Dendritic cell treated with granulocyte-macrophage colony-stimulating factor and Interleukin-4, amounts not matched to agents 40 ng/mL and 50 ng/mL, for 4 days (primary cell): ENCODE data around the gene PPP1R3F.

Experiments used
- H3K27ac Mint-ChIP-seq: one replicate; pipeline ENCODE4 v1.8.0; 2022; ENCODE audit warnings: mild to moderate bottlenecking, mixed read lengths
- H3K27me3 Mint-ChIP-seq: one replicate; pipeline ENCODE4 v1.8.0; 2022; ENCODE audit warnings: mild to moderate bottlenecking, mixed read lengths
- H3K36me3 Mint-ChIP-seq: one replicate; pipeline ENCODE4 v1.8.0; 2022; ENCODE audit warnings: low read depth, mixed read lengths
- H3K4me1 Mint-ChIP-seq: one replicate; pipeline ENCODE4 v1.8.0; 2022; ENCODE audit warnings: low read depth, mixed read lengths
- H3K4me3 Mint-ChIP-seq: one replicate; pipeline ENCODE4 v1.8.0; 2022; ENCODE audit warnings: mild to moderate bottlenecking, moderate library complexity, mixed read lengths
- H3K9me3 Mint-ChIP-seq: one replicate; pipeline ENCODE4 v1.8.0; 2022; ENCODE audit warnings: mixed read lengths
- intact Hi-C: fragments of 100-400 bp; cut with micrococcal nuclease; formaldehyde crosslinking; loops from one replicate; pipeline ENCODE4 v1.15.0; 2022

Gene PPP1R3F, protein sequence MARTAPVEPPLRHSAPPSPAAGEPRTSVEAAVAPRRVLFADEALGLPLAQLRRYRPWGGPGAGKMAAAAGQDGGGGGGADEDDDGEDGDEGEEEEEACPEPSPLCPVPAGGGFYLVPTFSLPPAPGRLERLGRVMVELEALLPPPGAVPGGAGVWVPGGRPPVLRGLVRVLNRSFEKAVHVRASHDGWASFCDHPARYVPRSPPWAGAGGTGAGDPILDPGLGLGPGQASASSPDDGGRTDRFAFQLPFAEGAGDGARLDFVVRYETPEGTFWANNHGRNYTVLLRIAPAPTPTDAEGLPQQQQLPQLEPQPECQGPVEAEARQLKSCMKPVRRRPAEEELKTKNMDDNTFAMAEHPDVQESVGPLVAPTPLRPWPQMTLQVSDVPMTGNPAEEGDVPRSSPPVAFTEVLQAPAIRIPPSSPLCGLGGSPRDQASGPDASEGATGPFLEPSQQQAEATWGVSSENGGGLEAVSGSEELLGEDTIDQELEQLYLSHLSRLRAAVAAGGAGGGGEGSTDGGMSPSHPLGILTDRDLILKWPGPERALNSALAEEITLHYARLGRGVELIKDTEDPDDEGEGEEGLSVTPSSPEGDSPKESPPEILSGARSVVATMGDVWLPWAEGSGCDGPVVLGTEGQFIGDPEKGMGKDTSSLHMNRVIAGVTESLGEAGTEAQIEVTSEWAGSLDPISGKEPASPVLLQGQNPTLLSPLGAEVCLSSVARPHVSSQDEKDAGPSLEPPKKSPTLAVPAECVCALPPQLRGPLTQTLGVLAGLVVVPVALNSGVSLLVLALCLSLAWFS

DNA sequence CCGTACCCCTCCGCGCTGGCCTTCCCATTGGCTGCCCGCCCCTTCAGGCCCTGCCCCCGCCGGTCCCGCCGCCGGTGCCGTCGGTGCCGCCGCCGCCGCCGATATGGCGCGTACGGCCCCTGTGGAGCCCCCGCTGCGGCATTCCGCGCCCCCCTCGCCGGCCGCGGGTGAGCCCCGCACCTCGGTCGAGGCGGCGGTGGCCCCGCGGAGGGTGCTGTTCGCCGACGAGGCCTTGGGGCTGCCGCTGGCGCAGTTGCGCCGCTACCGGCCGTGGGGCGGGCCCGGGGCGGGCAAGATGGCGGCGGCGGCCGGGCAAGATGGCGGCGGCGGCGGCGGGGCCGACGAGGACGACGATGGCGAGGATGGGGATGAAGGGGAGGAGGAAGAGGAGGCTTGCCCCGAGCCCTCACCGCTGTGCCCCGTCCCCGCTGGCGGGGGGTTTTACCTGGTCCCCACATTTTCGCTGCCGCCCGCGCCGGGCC, at the start of gene PPP1R3F:
TSS of gene PPP1R3F (plus strand) at position 27 of the 482 bp plus-strand sequence. CDS start at position 104, 77 bp downstream.
- Mint-ChIP-seq H3K27me3 (no peaks in the 10 kb centered on the region), H3K4me3 (peak within 1 kb of the TSS; percentile 83), H3K36me3 (peaks cover 29% of the 10 kb centered on the region), H3K4me1 (peaks cover 45% of the 10 kb centered on the region), H3K9me3 (no peaks in the 10 kb centered on the region), H3K27ac (peak within 1 kb of the TSS; percentile 99)
- intact Hi-C loops: loop anchor here (2.0 kb wide), 3 partner anchors 39 to 79 kb away; partner anchors contain the start of gene SYP

DNA sequence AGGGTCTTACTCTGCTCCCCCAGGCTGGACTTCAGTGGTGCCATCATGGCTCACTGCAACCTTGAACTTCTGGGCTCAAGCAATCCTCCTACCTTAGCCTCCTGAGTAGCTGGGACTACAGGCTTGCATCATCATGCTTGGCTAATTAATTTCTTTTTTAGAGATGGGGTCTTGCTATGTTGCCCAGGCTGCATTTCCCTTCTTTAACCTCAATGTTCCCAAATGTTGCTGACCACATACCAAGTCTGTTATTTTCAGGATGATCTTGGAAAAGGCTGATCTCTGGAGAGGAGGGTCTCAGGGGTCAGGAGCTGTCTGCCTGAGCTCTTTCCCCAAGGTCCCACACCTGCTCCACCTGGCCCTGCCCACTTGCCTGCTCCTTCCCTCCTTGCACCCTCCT, 49.5 kb upstream of the PPP1R3F start:
- no peaks in the 10 kb centered on the region for H3K9me3 Mint-ChIP-seq
- H3K4me3 Mint-ChIP-seq: no peak overlapping the region
- intact Hi-C loops: no loop called here
- H3K27me3 Mint-ChIP-seq: peaks cover 12% of the 10 kb centered on the region
- H3K4me1 Mint-ChIP-seq: peaks cover 8% of the 10 kb centered on the region
- H3K36me3 Mint-ChIP-seq: no peaks in the 10 kb centered on the region
- no peak overlapping the region for H3K27ac Mint-ChIP-seq

DNA sequence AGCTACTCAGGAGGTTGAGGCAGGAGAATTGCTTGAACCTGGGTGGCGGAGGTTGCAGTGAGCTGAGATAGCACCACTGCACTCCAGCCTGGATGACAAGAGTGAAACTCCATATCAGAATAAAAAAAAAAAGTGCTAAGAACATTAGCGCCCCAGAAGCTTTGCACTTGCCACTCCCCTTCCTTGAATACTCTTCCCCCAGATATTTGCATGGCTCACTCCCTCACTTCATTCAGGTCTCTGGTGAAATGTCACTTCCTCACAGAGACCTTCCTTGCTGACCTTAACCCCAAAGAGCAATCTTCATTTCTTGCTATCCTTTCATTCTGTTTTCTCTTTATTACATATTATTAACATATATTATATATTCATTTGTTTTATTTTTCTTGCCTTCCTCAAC, 47.7 kb upstream of the PPP1R3F start:
- H3K4me3 Mint-ChIP-seq: no peak overlapping the region
- no peaks in the 10 kb centered on the region for H3K36me3 Mint-ChIP-seq
- no peak overlapping the region for H3K27ac Mint-ChIP-seq
- no peaks in the 10 kb centered on the region for H3K9me3 Mint-ChIP-seq
- H3K4me1 Mint-ChIP-seq: peaks cover 8% of the 10 kb centered on the region
- intact Hi-C loops: no loop called here
- peaks cover 24% of the 10 kb centered on the region for H3K27me3 Mint-ChIP-seq

DNA sequence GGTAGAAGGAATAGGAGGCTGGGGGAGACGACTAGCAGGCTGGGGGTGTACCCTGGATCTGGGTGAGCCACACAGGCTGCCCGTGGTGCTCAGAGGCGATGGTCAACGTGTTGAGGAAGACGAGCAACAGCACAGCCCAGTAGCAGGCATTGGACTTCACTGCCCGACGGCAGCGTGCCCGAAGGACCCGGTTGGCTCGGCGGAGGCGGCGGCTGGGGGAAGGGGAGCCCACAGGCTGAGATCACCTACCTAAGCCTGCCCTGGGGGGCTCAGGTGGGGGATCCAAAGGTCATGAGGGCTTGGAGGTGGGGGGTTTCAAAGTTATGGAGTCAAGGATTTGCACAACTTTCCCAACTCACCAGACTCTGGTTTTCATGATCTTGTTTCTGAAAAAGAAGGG, 43.7 kb upstream of the PPP1R3F start:
- Mint-ChIP-seq H3K27ac (no peak overlapping the region), H3K4me1 (peaks cover 12% of the 10 kb centered on the region), H3K36me3 (no peaks in the 10 kb centered on the region), H3K27me3 (peaks cover 28% of the 10 kb centered on the region), H3K4me3 (no peak overlapping the region), H3K9me3 (no peaks in the 10 kb centered on the region)
- intact Hi-C loops: no loop called here

DNA sequence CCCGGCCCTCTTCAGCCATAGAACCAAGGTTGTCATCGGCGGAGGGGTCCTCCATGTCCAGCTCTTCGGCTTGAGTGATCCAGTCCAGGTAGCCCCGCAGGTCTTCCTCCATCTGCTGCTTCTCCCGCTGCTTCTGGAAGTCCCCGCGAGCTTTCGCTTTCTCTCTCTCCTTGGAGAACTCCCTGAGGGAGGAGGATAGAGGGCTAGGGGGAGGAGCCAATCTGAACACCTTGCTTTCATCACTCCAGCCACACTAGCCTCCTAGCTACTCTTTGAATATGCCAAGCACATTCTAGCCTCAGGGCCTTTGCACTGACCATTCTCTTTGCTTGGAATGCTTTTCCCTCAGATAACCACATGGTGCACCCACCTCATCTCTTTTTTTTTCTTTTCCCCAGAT, 42.6 kb upstream of the PPP1R3F start:
- peaks cover 24% of the 10 kb centered on the region for H3K27me3 Mint-ChIP-seq
- H3K4me1 Mint-ChIP-seq: peaks cover 22% of the 10 kb centered on the region

DNA sequence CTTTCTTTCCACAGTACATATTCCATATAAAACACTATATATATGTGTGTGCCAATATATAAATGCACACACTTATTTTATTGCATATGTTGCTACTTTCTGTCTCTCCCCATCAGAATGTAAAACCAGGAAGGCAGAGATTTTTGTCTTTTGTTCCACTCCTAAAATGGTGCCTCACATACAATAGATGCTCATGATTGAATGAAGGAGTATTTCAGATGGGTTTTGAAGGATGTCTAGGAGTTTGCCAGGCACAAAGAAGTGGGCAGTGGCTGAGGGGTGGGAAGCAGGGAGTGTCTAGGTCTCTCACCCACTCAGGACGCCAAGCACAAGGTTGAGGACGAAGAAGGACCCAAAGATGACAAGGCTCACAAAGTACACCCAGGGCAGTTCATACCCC, 41.9 kb upstream of the PPP1R3F start:
- intact Hi-C loops: no loop called here
- Mint-ChIP-seq H3K9me3 (no peaks in the 10 kb centered on the region), H3K27ac (no peak overlapping the region), H3K27me3 (peaks cover 24% of the 10 kb centered on the region), H3K4me1 (peaks cover 24% of the 10 kb centered on the region), H3K4me3 (no peak overlapping the region), H3K36me3 (no peaks in the 10 kb centered on the region)

More for the DNA sequence above, 42.6 kb upstream of the PPP1R3F start:
- H3K9me3 Mint-ChIP-seq: no peaks in the 10 kb centered on the region
- H3K27ac Mint-ChIP-seq: no peak overlapping the region
- no peak overlapping the region for H3K4me3 Mint-ChIP-seq
- intact Hi-C loops: no loop called here
- H3K36me3 Mint-ChIP-seq: no peaks in the 10 kb centered on the region

DNA sequence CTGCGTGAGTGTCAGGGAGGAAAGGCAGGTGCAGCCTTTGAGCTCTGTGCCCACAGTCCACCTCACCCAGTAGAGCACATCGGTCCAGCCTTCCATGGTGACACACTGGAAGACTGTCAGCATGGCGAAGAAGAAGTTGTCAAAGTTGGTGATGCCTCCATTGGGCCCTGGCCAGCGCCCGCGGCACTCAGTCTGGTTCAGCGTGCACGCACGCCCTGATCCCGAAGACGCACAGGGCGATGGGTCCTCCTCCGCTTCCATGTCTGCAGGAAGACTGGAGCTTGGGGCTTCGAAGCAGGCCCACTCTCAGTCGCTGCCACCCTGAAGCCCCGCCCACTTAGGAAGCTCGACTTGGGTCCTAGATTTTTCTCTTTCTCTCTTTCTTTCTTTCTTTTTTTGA, 41.4 kb upstream of the PPP1R3F start:
- H3K27me3 Mint-ChIP-seq: peaks cover 23% of the 10 kb centered on the region
- H3K27ac Mint-ChIP-seq: no peak overlapping the region

DNA sequence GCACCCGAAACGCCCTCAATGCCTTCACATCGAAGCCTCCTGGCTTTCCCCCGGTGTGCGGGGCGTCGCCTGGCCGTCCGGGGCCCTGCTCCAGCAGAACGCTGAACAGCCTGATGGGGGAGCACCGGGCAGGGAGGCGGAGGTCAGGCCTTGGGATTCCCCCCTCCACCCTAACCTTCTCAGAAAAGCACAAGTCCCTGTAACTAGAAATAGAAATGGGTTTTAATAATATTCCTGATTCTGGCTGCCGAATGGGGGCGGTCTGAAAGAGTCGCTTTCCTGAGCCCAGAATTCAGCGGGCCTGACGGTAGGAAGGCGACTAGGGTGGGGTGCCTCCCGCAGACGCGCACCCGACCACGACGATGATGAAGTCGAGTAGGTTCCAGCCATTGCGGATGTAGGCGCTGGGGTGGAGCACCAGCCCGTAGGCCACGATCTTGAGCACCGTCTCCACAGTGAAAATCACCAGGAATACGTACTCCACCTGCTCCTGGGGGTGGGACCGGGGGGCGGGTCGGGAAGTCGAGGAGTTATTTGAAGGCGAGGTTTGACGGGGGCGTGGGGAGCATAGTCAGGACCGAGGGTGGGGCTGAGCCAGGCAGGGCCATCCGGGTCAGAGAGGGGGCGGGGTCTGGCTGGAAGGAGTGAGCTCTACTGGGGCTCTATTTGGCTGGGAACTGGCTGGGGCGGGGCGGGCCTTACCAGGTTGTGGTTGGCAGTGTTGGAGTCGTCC, 38.9 kb upstream of the PPP1R3F start:
- intact Hi-C loops: loop anchor here (2.0 kb wide), 1 partner anchor 38 kb away; the partner anchor contains the start of gene PPP1R3F
- H3K4me3 Mint-ChIP-seq: peak overlapping the region; percentile 72
- peak overlapping the region; percentile 87 for H3K27ac Mint-ChIP-seq
- H3K9me3 Mint-ChIP-seq: no peaks in the 10 kb centered on the region
- H3K36me3 Mint-ChIP-seq: peaks cover 6% of the 10 kb centered on the region
- H3K27me3 Mint-ChIP-seq: peaks cover 13% of the 10 kb centered on the region
- peaks cover 24% of the 10 kb centered on the region for H3K4me1 Mint-ChIP-seq

More for the DNA sequence above, 41.4 kb upstream of the PPP1R3F start:
- Mint-ChIP-seq H3K4me3 (no peak overlapping the region), H3K9me3 (no peaks in the 10 kb centered on the region), H3K36me3 (no peaks in the 10 kb centered on the region), H3K4me1 (peaks cover 24% of the 10 kb centered on the region)
- intact Hi-C loops: no loop called here

DNA sequence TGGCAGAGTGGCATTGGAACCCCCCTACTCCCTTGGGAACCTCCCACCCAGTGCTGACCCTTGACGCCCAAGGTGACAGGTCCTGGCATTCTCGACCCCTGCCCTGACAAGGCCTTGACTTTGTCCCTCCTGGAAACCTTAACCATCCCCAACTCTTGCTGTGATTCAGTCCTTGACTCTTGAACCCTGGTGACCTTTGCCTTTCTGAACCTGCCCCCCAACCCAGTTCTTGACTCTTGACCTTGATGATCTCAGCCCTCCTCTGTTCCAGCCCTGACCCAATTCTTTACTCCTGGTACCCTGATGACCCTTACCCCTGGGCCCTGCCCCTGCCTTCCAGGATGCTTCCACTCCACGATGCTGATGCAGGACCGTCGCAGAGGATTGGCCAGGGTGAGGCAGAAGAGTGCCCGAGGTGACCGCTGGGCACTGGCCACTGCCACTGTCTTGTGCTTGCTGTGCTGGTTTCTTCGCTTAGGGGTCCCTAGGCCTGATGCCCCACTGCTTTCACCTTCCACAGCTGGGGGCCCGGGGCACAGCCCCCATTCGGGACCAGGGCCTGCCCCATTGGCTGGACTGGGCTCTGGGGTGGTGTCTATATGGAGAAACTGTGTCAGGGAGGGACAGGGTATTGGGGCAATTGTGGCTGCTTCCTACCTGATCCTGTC, 38.1 kb upstream of the PPP1R3F start:
- Mint-ChIP-seq H3K4me1 (peaks cover 24% of the 10 kb centered on the region), H3K9me3 (no peaks in the 10 kb centered on the region), H3K27me3 (peaks cover 6% of the 10 kb centered on the region), H3K4me3 (peak overlapping the region; percentile 72), H3K27ac (peak overlapping the region; percentile 87), H3K36me3 (peaks cover 9% of the 10 kb centered on the region)
- intact Hi-C loops: loop anchor here (2.0 kb wide), 1 partner anchor 37 kb away; the partner anchor contains the start of gene PPP1R3F

DNA sequence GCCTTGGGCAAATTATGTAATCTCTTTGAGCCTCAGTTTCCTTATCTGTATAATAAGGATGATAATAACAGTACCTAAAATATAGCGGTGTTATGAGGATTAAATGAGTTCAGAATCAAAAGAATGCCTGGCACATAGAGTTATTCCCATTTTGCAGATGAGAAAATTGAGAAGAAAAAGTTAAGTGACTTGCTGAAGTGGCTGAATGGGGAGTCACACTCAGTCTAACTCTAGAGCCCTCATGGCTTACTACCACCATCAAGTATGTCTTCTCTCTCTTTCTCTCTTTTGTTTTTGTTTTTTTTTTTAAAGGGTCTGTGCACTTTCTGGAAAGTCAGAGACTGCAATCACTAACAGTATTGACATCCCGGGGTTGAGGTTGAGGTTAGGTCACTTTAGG, 37.1 kb upstream of the PPP1R3F start:
- Mint-ChIP-seq H3K9me3 (no peaks in the 10 kb centered on the region), H3K4me3 (no peak overlapping the region), H3K4me1 (peaks cover 34% of the 10 kb centered on the region), H3K27me3 (peaks cover 4% of the 10 kb centered on the region), H3K27ac (peak overlapping the region; percentile 30), H3K36me3 (peaks cover 9% of the 10 kb centered on the region)
- intact Hi-C loops: no loop called here

DNA sequence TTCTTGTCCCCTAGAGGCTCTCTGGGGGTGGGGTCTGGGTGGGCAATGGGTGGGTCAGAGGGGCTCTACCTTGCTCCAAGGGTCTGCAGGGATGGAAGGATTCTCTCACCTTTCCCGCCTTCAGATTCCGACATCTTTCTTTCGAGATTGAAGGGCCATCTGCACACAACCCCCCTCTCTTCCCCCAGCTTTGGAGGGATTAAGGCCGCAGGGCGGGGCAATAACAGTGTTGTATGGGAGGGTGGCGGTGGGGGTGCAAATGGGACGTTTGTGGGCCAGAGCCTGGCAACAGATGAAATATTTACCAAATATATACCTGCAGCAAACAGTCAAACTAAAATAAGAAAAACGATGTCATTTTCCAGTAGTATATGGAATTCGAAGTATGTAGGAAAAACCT, 36.4 kb upstream of the PPP1R3F start, which contains the start of gene CACNA1F:
TSS of gene CACNA1F (minus strand) at position 165 of the 400 bp plus-strand sequence. CDS start at position 134, 31 bp downstream.
- Mint-ChIP-seq H3K36me3 (peaks cover 9% of the 10 kb centered on the region), H3K4me1 (peaks cover 34% of the 10 kb centered on the region), H3K27ac (peak within 1 kb of the TSS; percentile 30), H3K4me3 (no peak within 1 kb of the TSS), H3K27me3 (no peaks in the 10 kb centered on the region), H3K9me3 (no peaks in the 10 kb centered on the region)
- intact Hi-C loops: no loop called here

DNA sequence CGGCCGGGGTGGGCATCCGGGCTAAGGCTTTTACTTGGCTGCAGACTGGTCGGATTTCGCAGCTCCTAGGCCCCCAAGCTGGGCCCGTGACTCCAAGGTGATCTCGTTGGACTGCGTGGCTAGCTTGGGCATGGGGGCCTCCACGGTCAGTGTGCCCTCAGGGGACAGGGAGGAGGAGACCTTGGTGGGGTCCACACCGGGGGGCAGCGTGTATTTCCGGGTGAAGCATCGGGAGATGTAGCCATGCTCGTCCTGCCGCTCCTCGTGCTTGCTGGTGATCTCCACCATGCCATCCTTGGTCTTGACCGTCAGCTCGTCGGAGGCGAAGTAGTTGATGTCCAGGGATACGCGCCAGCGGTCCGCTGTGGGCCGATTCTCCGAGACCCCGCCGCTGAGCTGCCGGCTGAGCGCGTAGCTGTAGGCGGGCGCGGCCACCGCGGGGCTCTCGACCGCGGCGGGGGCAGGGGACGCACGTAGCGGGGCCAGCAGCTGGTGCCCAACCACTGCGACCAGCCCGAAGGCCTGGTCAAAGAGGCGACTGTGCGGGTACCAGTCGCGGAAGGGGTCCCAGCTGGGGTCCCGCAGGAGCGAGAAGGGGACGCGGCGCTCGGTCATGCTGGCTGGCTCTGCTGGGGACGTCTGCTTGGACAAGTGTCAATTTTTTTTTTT, 35.6 kb upstream of the PPP1R3F start:
- H3K4me3 Mint-ChIP-seq: no peak overlapping the region
- H3K9me3 Mint-ChIP-seq: no peaks in the 10 kb centered on the region
- H3K27ac Mint-ChIP-seq: no peak overlapping the region
- intact Hi-C loops: no loop called here
- H3K36me3 Mint-ChIP-seq: peaks cover 9% of the 10 kb centered on the region
- peaks cover 34% of the 10 kb centered on the region for H3K4me1 Mint-ChIP-seq
- no peaks in the 10 kb centered on the region for H3K27me3 Mint-ChIP-seq
